ENCODE measurements around the gene FOXD4L4.
"Not testable (repeated sequence)": the region's sequence is repeated elsewhere in the genome, so short reads cannot be mapped to it uniquely, and the experiment has no call there.

Gene FOXD4L4

DNA sequence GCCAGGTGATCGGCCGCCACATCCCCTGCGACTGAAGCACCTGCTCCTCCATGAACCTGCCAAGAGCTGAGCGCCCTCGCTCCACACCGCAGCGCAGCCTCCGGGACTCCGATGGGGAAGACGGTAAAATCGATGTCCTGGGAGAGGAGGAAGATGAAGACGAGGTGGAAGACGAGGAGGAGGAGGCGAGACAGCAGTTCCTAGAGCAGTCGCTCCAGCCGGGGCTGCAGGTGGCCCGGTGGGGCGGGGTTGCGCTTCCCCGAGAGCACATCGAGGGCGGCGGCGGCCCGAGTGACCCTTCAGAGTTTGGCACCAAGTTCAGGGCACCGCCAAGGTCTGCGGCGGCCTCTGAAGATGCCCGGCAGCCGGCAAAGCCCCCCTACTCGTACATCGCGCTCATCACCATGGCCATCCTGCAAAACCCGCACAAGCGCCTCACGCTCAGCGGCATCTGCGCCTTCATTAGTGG, at the start of gene FOXD4L4:
Gene FOXD4L4 (plus strand): TSS at position 51 of the 469 bp plus-strand sequence. CDS start 0 bp downstream, at position 51.
- not testable (repeated sequence) for H3K4me3 ChIP-seq (ENCODE audit: low read length)

GRCh38 chr9:65703550-65703949, 33.4 kb upstream of the FOXD4L4 start:
- H3K4me3 ChIP-seq (ENCODE audit: low read length); DNase-seq (ENCODE audit: low read depth): not testable (repeated sequence)

More for the DNA sequence above, at the start of gene FOXD4L4:
- DNase-seq (ENCODE audit: low read depth), result not testable (repeated sequence)

GRCh38 chr9:65714445-65714844, 22.5 kb upstream of the FOXD4L4 start:
- DNase-seq (ENCODE audit: low read depth); H3K4me3 ChIP-seq (ENCODE audit: low read length): not testable (repeated sequence)

GRCh38 chr9:65738133-65738532, 1.2 kb downstream of the FOXD4L4 start:
- not testable (repeated sequence) for DNase-seq (ENCODE audit: low read depth); H3K4me3 ChIP-seq (ENCODE audit: low read length)

Data from retinal pigment epithelial cell (primary cell).